Hematopoietic multipotent progenitor cell treated with erythropoietin and hydrocortisone succinate and interleukin-3 and kit ligand, for 17 days (in vitro differentiated cells): ENCODE data around the gene PUM2.
A peak's percentile ranks its signal among the peaks of the same experiment; 100 is the strongest.

ENCODE experiments used
- DNase-seq: peaks from one replicate; pipeline ENCODE4 v3.0.0-alpha.2; 2015; ENCODE audit warnings: low spot score

The PUM2 gene

DNA sequence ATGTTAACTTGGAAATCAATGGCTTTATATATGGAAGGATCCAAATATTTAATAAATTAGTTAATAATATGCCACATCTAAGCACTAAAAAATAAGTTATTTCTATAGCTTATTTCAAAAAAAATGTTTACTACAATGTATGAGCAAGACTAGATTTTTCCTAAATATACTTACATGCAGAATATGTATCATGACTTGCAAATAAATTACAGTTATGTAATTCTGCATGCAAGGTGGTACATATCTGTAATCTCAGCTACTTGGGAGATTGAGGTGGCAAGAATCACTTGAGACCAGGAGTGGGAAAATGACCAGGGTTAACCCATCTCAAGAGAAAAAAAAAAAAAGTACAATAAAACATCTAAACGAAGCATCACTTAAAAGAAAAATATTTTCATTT is 11.6 kb downstream of the PUM2 start:
- DNase-seq: no peak

DNA sequence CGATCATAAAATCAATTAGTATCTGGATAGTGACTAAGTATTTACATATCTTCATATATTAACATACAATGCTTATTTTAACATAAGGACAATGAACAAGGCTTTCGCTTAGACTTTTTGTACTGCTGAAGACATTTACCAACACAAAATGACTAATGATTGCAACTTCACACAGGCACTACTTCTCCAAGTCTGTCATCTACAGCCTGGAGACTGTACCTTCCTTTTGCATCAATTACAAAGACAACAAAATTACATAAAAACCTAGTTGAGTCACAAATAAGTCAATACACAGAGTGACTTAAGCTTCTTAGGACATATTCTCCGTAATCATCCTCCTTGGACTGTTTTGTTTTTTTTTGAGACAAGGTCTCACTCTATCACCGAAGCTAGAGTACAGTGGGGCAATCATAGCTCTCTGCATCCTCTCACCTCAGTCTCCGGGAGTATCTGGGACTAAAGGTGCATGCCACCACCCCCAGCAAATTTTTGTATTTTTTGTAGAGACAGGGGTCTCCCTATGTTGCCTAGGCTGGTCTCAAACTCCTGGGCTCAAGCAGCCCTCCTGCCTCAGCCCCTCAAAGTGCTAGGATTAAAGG is 15.9 kb downstream of the PUM2 start:
- DNase-seq: no peak

DNA sequence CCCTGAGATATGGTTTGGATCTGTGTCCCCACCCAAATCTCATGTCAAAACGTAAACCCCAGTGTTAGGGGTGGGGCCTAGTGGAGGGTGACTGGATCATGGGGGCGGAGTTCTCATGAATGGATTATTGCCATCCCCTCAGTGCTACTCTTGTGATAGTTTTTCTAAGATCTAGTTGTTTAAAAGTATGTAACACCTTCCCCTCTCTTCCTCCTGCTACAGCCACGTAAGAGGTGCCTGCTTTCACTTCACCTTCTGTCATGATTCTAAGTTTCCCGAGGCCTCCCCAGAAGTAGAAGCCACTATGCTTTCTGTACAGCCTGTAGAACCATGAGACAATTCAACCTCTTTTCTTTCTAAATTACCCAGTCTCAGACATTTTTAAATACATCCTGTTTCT is 16.9 kb downstream of the PUM2 start:
- DNase-seq: no peak

DNA sequence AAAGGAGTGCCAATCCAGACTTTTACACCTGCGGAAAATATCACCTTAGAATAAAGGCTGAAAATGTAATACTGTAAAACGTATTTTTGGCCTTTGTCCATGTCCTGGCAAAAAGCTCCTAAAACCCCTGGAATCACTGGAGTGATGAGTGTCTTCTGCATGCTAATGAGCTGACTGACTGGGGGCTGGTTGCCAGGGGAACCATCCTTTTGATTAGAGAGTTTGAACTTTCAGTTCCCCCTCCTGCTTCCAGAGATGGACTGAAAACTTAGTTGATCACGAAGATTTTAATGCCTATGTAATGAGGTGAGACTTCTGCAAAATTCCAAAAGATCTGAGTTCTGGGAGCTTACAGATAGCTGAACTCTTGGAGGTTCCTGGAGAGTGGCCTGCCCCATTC is 20.5 kb downstream of the PUM2 start:
- no peak for DNase-seq

DNA sequence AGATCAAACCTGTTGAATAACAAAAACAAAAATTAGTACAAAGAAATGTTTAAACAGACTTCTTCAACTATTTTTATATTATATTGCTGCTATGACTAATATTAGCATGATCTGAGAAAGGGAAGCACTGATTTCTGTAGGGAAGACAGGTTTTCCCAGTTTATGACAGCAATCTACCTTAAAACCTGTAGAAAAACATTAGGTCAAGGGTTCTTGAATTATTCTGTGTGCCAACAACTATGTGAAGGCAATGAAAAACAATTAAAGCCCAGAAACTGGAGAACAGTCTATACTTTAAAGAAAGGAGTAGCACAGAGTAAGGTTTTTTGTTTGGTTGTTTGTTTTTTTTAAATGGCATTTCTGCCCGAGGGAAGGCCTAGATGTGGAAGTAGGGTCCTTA is 23.3 kb downstream of the PUM2 start:
- no peak for DNase-seq

DNA sequence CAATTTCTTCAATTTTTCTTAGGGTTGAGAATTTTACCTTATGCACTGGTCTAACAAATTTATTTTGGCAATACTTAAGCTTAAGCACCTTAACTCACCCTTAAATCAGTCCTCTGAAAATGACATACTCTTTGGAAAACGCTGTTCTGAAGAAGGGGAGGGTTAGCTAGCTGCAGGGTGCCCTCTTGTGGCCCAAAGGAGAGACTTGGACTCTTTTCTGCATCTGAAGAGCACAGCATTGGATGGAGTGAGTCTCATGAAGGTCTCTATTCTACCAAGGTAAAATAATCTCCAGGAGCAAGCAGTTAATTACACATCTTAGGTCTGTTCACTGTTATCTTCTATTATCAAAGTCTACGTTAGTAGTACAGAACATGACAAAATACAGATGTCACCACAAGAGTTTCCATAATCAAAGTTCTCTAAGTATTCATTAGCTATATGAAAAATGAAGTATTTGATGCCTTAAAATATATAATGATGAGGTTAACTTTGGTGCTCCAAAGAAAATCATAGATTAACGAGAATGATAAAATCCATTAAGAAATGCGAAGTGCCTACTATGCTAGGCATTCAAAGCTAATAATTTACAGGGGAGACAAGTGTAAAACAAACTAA is 24.4 kb downstream of the PUM2 start:
- peak; percentile 68 for DNase-seq

DNA sequence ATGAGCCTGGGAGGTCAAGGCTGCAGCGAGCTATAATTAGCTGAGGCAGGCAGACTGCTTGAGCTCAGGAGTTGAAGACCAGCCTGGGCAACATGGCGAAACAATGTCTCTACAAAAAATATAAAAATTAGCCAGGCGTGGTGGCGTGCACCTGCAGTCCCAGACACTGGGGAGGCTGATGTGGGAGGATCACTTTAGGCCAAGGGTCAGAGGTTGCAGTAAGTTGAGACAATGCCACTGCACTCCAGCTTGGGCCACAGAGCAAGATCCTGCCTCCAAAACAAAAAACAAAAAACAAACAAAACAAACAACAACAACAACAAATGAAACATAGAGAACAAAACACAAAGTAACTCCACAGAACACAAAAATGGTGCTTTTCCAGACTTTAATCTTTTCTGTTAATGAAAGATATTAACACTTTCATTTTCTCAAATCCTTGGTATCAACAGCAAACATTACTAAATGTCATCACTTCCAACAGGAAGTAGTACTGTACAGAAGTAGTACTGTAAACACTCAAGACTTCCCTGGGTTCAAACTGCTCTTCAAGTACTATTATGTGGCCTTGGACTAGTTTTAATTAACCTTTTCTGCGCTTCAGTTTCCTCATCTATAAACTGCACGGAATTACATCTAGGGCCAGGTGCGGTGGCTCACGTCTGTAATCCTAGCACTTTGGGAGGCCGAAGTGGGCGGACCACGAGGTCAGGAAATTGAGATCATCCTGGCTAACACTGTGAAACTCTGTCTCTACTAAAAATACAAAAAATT is 27.9 kb downstream of the PUM2 start:
- no peak for DNase-seq

DNA sequence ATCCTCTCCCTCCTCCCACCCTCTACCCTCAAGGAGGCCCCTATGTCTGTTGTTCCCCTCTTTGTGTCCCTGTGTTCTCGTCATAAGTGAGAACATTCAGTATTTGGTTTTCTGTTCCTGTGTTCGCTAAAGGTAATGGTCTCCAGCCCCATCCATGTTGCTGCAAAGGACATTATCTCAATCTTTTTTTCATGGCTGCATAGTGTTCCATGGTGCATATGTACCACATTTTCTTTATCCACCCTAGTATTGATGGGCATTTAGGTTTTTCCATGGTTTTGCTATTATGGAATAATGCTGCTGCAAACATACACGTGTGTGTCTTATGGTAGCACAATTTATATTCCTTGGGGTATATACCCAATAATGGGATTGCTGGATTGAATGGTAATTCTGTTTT is 33.0 kb downstream of the PUM2 start:
- no peak for DNase-seq

DNA sequence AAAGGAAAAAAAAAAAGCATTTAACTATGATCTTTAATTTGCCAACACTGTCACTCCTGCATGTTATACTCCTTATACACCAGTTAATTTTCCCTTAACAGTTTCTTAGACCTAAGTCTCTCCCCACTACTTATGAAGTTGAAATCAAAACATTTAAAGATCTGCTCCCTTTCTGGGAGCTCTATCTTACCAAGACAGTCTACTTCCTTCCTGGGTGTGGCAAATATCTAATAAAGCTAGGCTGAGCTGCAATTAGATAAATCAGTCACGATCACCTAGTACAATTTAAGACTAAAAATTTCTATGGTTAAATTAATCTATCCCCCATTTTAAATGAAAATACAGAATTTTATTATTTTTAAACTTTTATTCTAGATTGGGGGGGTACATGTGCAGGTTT is 33.4 kb downstream of the PUM2 start:
- DNase-seq: peak; percentile 14

DNA sequence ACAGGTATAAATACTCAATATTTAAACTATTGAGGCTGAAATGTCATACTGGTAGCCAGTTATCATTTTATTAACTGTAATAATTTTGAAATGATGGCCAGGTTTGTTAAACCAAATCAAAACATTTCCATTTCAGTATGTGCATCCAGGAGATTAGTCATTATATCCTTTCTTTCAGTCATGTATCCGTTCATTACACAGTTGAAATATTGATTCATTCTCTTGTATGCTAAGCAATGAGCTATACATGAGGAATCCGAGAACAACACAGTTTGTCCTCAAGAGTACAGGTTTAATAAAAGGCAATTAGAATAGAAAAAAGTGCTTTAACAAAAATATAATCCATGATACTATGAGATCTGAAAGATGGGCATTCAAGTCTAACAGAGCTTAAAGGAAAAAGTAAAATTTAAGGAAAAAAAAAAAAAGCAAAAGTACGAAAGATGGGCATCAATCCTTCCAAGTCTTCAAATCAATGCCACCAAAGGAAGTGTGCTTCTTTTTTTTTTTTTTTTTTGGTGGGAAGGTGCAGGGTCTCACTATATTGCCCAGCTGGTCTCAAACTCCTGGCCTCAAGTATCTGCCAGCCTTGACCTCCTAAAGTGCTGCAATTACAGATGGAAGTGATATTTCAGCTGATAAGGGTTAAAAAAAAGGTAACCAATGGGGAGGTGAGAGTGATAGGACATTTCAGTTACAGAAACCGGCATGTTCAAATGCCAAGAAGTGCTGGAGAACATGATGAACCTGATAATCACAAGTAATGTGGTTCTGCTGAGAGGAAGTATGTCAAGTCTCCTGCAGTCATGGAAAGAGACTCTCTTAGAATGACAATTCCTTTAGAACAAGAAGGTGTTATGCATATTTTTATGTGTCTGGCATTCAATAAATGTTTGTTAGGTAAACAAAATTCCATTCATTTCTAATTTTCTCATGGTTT is 35.8 kb downstream of the PUM2 start:
- DNase-seq: no peak

DNA sequence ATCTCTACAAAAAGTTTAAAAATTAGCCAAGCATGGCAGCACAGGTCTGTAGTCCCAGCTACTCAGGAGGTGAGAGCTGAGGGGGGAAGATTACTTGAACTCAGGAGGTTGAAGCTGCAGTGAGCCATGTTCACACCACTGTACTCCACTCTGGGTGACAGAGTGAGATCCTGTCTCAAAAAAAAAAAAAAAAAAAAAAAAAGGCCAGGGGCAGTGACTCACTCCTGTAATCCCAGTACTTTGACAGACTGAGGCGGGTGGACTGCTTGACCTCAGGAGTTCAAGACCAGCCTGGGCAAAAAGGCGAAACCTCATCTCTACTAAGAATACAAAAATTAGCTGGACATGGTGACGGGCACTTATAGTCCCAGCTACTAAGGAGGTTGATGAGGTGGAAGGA is 37.0 kb downstream of the PUM2 start:
- DNase-seq: no peak

DNA sequence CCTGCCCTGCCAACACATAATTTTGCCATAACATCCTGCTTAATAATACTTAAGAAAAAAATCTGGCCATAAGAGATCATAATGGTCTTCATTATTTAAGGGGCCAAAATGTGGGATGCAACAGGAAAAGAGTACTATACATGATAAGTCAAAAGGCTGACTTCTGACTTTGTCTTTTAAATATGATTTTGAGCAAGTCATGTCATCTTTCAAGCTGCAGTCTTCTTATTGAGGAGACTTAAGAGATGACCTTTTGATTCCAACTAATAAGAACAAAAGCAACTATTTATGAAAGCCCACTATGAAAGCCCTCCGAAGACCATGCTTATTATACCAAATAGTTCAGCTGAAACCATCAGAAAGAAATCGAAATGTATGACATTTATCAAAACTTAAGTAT is 41.6 kb downstream of the PUM2 start:
- no peak for DNase-seq

DNA sequence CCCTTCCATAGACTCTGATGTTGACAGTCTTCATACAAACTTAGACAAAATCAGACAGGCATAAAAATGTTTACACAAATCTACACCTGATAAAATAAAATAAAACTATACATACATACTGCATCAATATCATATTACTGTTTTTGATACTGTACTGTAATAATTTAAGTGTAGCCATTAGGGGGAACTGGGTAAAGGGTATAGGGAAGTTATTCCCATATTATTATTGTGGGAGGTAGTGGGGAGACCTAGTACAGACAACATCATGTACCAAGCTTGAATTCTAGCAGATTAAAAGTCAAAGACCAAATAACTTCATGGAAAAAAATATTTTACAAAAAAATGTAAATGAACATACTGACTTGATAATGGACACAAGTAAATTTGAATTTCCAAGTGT is 43.3 kb downstream of the PUM2 start:
- no peak for DNase-seq

DNA sequence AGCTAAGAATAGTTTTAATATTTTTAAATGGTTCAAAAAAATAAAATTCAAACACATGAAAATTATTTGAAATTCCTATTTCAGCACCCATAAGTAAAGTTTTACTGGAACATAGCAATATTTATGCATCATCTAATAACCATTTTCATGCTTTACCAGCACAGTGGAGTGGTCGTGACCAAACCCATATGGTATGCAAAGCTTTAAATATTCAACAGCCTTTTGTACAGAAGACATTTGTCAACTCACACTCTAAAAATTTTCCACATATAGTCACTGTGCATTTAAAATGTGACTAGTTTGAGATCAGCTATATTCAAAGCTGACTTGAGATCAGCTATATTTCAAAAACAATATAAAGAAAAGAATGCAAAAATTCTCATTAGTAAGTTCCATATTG is 46.2 kb downstream of the PUM2 start:
- DNase-seq: no peak

DNA sequence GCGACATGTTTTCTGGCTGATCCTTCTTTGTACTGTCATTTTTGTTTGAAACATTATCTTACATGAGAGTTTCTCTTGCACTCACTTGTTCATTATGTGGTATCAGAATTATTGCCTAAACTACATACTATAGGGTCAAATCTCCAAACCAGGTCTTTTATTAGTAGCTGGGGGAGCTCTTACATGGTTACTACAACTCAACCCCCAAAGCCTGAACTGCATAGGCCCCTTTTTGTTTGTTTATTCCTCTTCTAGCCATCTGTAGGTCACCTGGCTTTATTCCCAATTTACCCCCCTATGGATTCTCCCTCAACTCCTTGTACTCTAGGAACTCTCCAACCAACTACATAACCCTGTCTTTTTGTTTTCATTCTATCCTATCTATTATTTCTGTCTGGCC is 46.7 kb downstream of the PUM2 start:
- DNase-seq: no peak

DNA sequence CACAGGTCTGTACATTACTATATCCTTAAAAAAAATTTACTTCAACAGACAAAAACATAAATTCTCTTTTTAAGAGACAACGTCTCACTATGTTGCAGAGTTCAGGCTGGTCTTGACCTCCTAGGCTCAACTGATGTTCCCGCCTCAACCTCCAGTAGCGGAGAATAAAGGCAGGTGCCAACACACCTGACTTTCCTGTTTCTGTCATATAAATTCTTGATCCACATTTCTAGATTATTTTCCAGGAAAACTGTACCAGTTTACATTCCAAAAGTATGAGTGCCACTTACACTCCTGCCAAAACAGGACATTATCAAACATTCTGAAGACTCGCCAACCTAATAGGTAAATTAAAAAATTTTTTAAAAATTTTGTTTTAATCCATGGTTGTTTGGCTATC is 48.6 kb downstream of the PUM2 start:
- DNase-seq: no peak

DNA sequence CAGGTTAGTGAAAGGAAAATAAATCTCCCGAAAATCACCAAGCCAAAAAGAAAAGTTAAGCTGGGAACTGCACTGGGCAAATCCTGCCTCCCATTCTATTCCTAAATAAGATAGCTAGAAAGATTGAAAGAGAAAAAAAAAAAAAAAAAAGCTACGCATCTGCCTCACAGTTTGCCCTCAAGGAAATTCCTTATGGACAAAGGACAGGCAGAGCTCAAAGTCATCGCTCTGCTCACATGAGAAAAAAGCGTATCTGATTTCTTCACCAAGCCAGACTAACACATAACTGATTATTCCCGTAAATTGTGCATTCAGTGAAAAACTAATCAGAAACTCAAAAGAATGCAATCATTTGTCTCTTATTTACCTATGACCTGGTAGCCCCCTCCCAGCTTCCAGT is 50.0 kb downstream of the PUM2 start:
- no peak for DNase-seq

DNA sequence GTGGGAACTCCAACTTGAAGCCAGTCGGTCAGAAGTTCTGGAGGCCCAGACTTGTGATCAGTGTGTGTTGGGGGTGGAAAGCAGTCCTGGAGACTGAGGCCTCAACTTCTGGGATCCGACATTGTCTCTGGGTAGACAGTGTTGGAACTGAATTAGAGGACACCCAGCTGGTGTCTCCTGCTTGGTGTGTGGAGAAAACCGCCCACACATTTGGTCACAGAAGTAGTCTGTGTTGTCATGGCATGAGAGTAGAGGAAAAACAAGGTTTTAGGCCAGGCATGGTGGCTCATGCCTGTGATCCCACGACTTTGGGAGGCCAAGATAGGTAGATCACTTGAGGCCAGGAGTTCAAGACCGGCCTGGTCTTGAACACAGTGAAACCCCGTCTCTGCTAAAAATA is 51.5 kb downstream of the PUM2 start:
- DNase-seq: no peak

DNA sequence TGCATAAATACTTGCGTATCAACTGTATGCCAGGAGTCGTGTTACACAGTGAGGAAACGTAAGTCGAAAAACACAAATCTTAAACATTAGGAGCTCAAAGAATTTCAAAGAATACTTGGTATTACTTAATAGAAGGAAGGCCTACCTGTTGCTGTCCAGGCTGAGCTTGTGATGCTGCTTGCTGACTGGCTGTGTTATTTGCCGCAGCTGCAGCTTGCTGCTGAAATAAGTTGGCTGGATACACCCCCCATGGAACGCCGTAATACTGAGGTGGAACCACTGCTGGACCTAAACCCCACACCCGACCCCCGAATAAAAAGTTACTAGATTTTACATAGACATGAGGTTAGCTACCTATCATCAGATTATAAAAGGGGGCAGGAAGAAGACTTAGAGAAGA is 56.4 kb downstream of the PUM2 start:
- DNase-seq: no peak

DNA sequence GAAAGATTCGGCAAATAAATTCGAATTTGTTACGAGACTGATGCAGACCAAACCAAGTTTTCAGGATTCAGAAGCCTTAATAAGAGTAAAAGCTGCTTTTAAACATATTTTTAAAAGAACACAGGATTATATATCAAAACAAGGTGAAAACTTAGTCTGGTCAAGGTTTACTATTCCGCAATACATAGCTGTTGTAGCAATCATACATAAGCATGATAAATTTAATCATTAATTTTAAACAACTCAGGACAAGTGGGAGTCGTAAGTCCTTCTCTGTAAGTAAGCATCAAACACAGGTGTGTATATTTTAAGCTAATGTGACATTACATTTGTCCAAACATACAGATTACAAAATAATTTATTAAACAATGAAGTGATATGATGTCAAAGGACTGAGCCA is 57.7 kb downstream of the PUM2 start:
- DNase-seq: no peak

DNA sequence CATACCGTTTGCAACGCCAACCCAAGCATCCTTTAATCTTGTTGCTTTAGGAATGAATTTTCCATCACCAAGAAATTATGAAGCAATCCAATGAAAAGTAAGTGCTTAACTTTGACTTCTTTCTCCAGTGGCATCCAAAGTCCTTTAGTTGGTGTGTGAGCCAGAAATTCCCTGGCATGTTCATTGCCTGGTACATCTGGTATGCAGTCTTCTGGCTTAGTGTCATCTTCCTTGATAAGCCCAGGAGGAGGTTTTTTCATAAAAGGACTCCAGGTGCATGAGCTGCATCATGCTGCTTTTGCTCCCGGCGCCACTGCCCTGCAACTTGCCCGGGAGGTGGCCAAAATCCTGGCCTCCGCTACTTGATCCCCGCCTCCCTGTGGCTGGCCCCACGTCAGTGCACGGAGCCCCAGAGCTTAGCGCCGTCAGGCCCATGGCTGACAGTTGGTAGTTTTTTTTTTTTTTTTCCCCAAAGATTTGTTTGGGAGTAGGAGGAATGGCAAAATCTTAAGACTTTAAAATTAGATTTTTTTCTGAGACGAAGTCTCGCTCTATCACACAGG is 58.7 kb downstream of the PUM2 start:
- no peak for DNase-seq

DNA sequence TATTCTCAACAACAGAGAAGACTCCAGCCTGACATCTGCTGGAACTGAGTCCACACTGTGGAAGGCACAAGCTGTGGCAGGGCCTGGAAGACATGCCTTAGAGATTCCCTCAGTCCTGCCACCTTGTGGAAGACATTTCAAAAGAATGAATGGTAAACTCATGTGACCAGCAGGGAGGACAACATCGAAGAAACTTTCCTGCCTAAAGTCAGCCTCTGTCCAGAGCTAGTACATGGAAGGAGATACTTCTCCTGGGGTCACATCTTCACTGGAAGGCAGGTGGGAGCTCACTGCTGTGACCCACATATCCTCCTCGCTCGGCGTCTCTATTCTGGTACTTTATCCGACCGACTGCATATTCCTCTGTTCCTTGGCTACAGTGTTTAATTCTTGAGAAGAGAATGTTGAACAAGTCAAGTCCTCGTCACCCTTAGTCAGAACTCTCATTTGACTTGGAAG is 59.5 kb downstream of the PUM2 start:
- DNase-seq: peak; percentile 51
